Fibroblast of peridontal ligament (primary cell): ENCODE results near the gene RASA3.

Experiments used
- DNase-seq: peaks from one replicate; pipeline ENCODE4 v3.0.0-alpha.2; 2010; ENCODE audit errors: extremely low read depth

The RASA3 gene

DNA sequence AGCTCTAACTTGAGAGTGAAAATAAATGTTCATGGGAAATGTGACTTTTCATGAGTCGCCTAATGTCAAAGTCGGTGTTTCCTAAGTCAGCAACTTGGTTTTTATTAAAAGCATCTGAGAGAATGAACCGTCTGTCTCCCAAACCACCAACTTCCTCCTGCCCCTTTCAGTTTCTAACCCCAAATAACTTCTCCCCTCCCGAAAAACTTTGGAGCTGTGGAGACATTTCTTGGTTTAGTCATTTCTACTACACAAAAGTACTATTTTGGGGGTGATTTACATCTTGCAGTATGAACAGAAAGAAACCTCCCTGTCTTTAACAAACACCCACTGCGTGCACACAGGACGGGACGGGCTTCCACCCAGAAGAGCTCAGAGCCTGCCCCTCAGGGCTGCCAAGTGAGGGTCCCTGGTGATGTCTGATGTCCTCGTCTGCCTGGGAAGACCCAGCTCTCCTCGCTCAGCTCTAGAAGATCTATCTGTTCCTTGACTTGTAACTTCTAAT is 65.0 kb downstream of the RASA3 start:
- DNase-seq, result peak; percentile 88

GRCh38 chr13:114066956-114067355 is 65.5 kb downstream of the RASA3 start:
- no peak for DNase-seq

DNA sequence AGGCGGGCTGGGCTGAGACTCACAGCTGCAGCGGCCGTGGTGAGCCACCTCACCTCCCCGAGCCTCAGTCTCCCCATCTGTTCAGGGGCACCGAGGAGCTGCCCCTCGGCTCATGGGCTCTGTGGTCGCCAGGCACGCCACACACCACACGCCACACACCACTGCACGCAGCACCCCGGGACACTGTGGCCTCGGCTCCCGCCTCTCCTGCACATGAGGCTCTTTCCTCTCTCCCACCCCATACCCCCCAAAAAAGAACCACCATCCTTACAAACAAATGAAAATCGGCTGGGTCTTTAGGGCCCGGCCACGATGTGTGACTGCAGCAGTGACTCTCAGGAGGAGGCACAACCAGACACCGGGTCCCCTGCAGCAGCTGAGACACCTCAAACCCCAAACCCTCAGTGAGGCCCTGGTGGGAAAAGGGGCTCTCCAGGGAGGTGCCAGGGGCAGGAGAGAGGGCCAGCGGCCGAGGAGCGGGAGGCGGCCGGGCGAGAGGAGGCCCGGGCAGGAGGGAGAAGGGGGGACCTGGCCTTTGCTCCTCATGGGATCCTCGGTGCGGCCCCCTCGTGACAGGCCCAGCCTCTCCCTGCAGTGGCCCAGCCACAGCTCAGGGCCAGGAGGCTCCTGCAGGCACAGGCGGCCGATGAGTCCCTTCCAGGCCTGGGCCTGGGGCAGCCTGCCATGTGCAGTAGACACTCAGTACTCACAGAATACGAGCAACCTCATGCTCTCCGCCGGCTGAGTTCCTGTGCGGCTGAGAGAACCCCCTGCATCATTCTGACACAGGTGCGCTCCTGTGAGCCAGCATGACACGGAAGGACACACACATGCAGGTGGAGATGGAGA is 66.3 kb downstream of the RASA3 start:
- no peak for DNase-seq

- DNase-seq, result peak; percentile 98
These were observed 67.1 kb downstream of the RASA3 start for GRCh38 chr13:114065141-114065925.

DNA sequence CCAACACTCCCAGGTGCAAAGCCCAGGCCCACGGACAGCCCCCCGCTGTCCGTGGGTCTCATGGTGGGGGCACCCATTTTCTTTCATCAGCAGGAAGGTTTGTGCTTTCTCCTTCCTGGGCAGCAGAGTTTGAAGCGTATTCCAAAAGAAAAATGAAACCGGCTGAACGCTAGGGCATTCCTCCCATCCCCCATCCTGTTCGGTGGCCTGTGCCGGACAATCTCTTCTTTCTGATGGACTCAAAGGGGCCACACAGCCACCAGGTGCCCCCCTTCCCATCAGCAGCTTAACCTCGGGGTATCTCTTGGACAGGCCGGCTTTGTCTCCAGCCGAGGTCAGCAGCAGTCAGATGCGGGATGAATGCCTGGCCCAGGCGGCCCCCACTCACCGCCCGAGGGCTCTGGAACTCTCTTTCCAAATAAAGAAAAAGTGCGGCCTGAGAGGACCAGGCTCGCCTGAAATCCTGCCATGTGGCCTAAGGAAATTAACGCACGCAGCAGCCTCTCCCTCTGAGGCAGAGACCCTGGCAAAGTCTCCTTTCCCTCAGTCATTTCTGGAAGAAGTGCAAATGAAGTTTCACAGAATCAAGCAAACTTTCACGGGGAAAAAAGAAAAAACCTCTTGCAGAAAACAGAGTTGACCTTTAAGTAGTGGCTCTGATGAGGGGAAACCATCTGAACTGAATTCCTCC is 67.8 kb downstream of the RASA3 start:
- DNase-seq, result peak; percentile 56

GRCh38 chr13:114063545-114064449 is 68.6 kb downstream of the RASA3 start:
- peak; percentile 84 for DNase-seq

DNA sequence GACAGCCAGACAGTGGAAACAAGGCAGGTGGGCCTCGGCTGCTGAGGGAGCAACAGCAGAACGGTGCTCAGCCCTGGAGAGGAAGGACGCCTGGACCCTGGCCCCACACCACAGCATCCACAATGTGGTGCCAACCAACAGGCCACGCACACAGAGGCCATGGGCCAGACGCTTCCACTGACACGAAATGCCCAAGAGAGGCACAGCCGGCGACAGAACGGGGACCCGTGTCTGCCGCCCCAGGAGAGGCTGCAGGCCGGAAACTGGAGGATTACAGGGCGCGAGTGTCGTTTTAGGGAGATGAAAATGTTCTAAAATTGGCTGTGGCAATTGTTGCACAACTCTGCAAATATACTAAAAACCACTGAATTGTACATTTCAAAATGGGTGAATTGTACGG is 69.7 kb downstream of the RASA3 start:
- peak; percentile 59 for DNase-seq

- no peak for DNase-seq
These were observed 70.1 kb downstream of the RASA3 start for GRCh38 chr13:114062341-114062740.

DNA sequence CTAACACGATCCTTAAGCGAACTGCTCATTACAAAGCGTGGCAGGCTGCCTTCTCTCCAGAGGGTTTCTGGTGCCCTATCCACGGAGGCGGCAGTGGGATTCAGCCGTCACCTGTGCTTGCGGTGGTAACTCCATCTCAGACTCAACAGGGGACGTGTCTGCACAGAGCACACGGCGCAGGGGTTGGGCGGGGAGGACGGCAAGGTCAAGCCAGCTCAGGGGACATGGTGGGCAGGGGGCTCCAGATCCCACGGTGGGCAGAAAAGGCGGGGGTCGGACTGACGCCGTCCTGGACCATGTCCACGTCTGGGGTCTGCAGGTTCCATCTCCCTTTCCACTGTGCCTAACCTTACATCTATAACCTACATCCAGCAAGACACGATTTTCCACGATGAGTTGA is 70.7 kb downstream of the RASA3 start:
- no peak for DNase-seq

- DNase-seq, result no peak
These were observed 71.4 kb downstream of the RASA3 start for GRCh38 chr13:114061047-114061446.

- DNase-seq, result no peak
These were observed 72.2 kb downstream of the RASA3 start for GRCh38 chr13:114059946-114060860.

DNA sequence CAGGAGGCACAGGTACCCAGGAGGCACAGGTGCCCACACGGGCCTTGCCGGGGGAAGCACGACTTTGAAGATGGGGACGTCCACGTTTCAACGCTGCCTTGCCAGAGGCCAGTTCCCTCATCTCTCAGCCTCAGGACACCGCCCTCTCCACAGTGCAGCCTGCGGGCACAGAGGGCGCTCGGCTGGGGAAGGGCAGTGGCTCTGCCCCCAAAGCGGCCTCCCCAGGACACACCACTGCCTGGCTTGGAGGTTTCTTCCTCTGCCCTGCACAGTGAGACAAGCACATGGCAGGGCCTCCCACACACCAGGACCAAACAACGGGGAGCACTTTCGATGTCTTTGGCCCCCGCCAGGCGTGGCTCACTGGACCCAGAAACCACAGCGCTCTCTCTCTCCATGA is 73.0 kb downstream of the RASA3 start:
- no peak for DNase-seq

DNA sequence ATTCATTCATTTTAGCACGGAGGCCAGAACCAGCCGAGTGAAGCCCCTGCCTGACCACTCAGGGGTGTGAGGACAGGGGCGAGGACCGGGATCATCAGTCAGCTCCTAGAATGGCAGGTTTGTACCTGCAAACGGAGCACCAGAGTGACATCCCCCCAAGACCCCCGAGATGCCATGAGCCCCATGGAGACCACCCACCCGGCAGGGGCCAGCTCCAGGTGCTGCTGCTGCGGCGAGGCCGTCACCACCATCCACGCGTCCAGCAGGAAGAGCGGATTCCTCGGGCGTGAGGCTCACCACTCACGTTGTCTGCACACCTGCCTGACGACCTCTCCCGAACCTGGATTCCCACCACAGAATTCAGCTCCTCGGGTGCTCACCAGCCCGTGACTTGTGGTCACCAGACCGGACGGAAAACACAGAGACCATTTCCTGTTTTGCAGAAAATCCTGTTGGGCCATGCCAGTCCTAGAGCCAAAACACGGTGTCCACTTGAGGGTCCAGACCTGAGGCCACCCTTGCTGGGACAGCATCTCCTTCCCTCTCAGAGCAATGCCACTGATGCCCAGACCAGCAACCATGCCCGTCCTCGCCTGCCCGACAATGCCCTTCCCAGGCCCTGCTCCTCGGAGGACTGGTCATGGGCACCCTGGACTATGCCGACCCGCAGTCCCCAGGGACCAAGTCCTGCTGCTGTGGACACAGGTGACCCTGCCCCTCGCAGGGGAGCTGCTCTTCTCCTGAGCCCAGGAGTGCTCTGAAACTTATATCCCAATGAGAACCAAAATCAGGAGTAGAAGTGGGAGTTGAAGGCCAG is 74.2 kb downstream of the RASA3 start:
- DNase-seq, result no peak

DNA sequence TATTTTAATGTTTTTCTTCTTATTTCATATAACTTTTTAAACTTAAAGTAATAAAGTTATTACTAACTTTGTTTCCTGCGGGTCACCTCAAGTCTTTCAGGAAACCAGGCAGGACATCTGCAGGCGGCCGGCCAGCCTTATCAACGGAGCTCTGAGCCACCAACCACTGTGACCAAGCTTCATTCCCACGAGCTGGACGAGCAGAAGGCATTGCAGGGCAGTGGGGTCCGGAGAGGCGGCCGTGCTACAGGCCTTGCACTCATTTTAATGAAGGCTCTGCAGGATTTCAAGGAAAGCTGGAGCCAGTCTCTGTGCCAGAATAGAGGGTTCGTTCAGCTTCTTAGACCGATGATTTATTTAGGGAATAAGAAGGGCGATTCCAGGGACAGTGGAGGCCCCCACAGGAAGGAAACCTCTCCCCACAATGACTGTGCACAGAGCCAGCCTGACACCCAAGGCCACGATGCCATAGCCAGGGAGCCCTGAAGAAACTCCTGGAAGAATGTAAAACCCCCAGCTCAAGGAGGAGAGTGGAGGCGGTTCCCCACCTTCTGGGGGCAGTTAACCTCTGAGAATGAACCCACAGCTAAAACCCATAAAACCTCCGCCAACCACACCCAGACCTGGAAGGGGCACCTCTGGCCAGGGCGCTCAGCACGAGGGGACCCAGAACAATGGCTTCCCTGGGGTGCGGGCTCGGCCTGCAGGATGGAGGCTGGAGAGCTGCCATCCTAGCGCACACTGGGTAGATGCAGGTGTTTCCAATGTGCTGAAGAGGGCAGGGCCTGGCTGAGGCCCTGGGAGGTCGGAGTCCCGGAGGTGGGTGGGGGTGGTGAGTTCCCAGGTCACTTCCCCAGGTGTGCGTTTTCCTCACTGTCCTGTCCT is 75.0 kb downstream of the RASA3 start:
- no peak for DNase-seq

DNA sequence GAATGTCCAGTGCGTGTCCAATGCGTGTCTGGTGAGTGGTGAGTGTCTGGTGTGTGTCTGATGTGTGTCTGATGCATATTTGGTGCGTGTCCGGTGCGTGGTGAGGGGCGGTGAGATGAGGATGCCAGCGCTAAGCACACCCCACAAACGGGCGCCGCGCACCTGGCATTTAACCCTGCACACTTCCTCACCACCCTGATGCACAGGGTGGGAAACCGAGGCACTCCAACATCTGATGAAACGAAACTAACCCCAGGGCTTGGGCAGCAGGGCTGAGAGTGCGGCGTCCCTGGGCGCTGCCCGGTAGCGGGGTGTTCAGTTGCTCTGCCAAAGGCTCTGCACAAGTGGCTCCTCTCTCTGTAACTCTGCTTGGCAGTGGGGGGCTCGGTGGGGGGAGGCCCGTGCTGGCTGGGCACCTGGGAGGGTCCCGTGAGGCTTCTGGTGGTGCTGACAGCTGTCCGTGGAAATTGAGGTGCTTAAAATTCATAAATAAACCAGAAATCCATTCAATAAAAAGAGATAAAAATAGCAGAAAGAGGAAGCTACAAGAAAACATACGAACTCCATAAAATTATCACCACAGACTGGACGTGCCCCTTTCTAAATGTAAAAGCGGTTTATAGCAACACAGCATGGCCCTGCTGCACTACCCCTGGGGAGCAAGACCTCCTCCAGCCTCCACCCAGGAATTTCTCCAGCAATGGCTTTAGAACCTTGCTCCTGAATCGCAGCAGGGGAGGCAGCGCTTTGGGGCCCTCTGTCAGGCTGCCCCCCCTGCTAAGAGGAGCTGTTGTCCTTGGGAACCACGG is 76.0 kb downstream of the RASA3 start:
- DNase-seq, result no peak

GRCh38 chr13:114055766-114056165 is 76.7 kb downstream of the RASA3 start:
- no peak for DNase-seq

GRCh38 chr13:114054830-114055439 is 77.5 kb downstream of the RASA3 start:
- DNase-seq, result no peak
